Measurements from ENCODE around the gene HIGD1B.

- TF ChIP-seq POLR2A (IDR thresholded peaks at IDR 0.05): no peak
- no peak for TF ChIP-seq CTCF (IDR thresholded peaks at IDR 0.05)
These were observed 39.9 kb upstream of the HIGD1B start for GRCh38 chr17:44807817-44808155.

Measured in testis (tissue), 2 donors.